ENCODE data around the gene COASY.

COASY gene

DNA sequence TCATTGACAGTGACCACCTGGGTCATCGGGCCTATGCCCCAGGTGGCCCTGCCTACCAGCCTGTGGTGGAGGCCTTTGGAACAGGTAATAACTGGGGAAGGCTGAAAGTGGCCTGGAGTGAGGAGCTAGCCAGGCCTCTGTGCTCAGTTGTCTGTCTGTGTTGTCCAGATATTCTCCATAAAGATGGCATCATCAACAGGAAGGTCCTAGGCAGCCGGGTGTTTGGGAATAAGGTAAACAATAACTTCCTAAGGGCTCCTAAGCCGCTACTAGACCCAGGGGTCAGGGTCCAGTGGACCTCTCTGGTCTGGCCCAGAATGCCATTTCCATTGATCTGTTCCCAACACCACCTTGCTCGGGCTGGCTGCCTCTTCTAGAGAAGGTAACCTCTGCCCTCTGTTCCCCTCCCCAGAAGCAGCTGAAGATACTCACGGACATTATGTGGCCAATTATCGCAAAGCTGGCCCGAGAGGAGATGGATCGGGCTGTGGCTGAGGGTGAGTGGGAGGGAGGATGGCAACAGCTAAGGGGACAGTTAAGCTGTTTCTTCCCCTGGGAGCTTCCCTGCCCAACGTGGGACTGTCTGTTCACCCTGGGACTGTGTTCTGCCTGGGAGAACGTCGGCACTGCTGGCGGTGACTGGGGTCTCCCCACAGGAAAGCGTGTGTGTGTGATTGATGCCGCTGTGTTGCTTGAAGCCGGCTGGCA lies 3.0 kb downstream of the COASY start:
- TF ChIP-seq SIN3A (IDR thresholded peaks at IDR 0.05; ENCODE audit: borderline replicate concordance, insufficient read depth, low read length) (no peak), FOXP2 (optimal IDR thresholded peaks at IDR 0.05; ENCODE audit: borderline replicate concordance, extremely low read depth, extremely low read length, insufficient read depth) (no peak), TAF1 (IDR thresholded peaks at IDR 0.05; ENCODE audit: borderline replicate concordance, insufficient read depth, low read length) (no peak), POLR2AphosphoS5 (IDR thresholded peaks at IDR 0.05; ENCODE audit: low read depth, low read length) (no peak)
- TF ChIP-seq, protein P1, sequence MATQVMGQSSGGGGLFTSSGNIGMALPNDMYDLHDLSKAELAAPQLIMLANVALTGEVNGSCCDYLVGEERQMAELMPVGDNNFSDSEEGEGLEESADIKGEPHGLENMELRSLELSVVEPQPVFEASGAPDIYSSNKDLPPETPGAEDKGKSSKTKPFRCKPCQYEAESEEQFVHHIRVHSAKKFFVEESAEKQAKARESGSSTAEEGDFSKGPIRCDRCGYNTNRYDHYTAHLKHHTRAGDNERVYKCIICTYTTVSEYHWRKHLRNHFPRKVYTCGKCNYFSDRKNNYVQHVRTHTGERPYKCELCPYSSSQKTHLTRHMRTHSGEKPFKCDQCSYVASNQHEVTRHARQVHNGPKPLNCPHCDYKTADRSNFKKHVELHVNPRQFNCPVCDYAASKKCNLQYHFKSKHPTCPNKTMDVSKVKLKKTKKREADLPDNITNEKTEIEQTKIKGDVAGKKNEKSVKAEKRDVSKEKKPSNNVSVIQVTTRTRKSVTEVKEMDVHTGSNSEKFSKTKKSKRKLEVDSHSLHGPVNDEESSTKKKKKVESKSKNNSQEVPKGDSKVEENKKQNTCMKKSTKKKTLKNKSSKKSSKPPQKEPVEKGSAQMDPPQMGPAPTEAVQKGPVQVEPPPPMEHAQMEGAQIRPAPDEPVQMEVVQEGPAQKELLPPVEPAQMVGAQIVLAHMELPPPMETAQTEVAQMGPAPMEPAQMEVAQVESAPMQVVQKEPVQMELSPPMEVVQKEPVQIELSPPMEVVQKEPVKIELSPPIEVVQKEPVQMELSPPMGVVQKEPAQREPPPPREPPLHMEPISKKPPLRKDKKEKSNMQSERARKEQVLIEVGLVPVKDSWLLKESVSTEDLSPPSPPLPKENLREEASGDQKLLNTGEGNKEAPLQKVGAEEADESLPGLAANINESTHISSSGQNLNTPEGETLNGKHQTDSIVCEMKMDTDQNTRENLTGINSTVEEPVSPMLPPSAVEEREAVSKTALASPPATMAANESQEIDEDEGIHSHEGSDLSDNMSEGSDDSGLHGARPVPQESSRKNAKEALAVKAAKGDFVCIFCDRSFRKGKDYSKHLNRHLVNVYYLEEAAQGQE (IDR thresholded peaks at IDR 0.05; ENCODE audit: insufficient read depth in 1 of 2, low read depth in 2 of 2, low read length in 2 of 2), result no peak

DNA sequence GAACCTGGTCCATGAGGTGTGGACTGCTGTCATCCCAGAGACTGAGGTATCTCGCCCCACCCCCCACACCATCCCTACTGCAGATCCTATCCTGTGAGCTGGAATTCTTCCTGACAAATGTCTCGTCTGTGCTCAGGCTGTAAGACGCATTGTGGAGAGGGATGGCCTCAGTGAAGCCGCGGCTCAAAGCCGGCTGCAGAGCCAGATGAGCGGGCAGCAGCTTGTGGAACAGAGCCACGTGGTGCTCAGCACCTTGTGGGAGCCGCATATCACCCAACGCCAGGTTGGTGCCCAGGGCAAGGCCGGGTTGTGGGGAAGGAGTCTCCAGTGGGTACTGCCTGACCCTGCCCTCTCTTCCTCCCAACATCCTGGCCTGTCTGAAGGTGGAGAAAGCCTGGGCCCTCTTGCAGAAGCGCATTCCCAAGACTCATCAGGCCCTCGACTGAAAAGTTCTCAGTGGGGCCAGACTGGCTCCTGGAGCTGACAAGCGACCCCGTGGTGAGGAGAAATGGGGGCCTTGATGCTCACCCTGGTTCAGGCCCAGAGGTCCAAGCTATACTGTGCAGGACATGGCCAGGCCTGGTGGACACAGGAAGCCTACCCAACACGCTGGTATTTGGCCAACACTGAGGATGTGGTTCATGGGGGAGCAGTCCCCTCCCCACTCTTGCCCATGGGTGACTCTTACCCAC lies 3.7 kb downstream of the COASY start:
- TF ChIP-seq FOXP2 (optimal IDR thresholded peaks at IDR 0.05; ENCODE audit: borderline replicate concordance, extremely low read depth, extremely low read length, insufficient read depth) (no peak), TAF1 (IDR thresholded peaks at IDR 0.05; ENCODE audit: borderline replicate concordance, insufficient read depth, low read length) (no peak), SIN3A (IDR thresholded peaks at IDR 0.05; ENCODE audit: borderline replicate concordance, insufficient read depth, low read length) (no peak), POLR2AphosphoS5 (IDR thresholded peaks at IDR 0.05; ENCODE audit: low read depth, low read length) (no peak)
- TF ChIP-seq, protein P1 (IDR thresholded peaks at IDR 0.05; ENCODE audit: insufficient read depth in 1 of 2, low read depth in 2 of 2, low read length in 2 of 2), result no peak

DNA sequence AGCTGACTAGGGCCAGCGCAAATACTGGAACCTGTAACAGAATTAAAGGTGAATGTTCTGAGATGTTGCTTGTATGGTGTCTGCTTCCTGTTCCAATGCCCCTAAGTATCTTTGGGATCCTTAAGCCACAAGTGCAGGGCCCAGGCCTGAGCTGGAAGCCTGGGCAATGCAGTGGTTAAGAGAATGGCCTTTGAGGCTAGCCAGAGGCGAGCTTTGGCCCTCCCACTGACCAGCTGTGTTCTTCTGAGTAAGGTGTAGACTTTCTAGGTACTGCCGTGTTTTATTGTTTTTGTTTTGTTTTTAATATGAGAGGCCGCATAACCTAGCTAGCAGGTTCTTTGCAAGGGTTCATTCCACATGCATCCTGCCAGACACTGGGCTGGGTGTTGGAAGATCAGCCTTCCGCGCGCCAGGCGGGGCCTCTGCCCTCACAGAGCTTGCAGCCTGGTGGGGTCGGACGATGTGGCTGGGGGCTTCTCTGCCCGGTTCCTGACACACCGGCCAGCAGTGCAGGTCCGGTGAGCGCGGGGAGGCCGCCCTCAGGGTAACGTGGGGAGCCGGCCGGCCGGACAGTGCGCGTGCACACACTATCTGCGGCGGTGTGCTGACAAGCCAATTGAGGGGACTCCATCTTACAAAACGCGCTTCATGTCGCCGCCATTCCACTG lies 4.4 kb downstream of the COASY start:
- TF ChIP-seq FOXP2 (optimal IDR thresholded peaks at IDR 0.05; ENCODE audit: borderline replicate concordance, extremely low read depth, extremely low read length, insufficient read depth), result no peak
- no peak for TF ChIP-seq SIN3A (IDR thresholded peaks at IDR 0.05; ENCODE audit: borderline replicate concordance, insufficient read depth, low read length)
- TF ChIP-seq, protein P1 (IDR thresholded peaks at IDR 0.05; ENCODE audit: insufficient read depth in 1 of 2, low read depth in 2 of 2, low read length in 2 of 2), result 0 out of 4 replicates have a peak, but pooled peaks of 1 of the 2 experiments have one; percentile 4
- TF ChIP-seq TAF1 (IDR thresholded peaks at IDR 0.05; ENCODE audit: borderline replicate concordance, insufficient read depth, low read length), result no peak
- TF ChIP-seq POLR2AphosphoS5 (IDR thresholded peaks at IDR 0.05; ENCODE audit: low read depth, low read length), result no peak

DNA sequence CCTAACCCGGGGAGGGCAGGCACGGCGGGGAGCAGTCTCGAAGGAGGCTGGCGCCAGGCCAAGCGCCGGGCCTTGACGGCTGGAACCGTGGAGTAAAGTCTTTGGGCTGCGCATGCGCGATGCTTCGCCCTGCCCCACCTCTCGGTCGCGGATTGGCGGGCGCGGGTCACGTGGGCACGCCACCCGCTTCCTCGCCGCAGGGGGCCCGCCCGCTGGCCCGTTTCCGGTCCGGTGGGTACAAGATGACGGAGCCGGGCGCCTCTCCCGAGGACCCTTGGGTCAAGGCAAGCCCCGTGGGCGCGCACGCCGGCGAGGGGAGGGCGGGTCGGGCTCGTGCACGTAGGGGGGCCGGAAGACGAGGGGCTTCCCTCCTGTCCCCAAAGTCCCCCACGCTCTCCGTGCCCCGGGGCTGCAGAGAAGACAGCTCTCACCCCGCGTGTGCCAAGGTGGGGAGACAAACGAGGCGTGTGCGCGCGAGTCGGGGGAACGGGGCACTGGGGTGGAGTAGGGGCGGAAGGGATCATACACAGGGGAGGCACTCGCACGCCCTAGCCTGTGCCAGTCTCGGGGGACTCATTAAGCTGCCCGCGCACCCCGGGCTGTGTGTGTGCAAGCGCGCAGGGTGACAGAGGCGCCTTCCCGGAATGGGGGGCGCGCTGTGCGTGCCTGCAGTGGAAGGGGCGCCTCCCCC lies 5.1 kb downstream of the COASY start, which contains the start of gene MLX:
MLX (plus strand) TSS at position 218 of the 691 bp plus-strand sequence; CDS start at position 243, 25 bp downstream.
- TF ChIP-seq TAF1 (IDR thresholded peaks at IDR 0.05; ENCODE audit: borderline replicate concordance, insufficient read depth, low read length), result peak; percentile 84; the same call in 1 of the 2 replicates
- TF ChIP-seq SIN3A (IDR thresholded peaks at IDR 0.05; ENCODE audit: borderline replicate concordance, insufficient read depth, low read length), result peak; percentile 74; the same call in 1 of the 2 replicates
- TF ChIP-seq, protein P1 (IDR thresholded peaks at IDR 0.05; ENCODE audit: insufficient read depth in 1 of 2, low read depth in 2 of 2, low read length in 2 of 2), result 0 out of 4 replicates have a peak, but pooled peaks of 1 of the 2 experiments have one; percentile 22
- TF ChIP-seq POLR2AphosphoS5 (IDR thresholded peaks at IDR 0.05; ENCODE audit: low read depth, low read length), result peak; percentile 84
- peak; percentile 79 for TF ChIP-seq FOXP2 (optimal IDR thresholded peaks at IDR 0.05; ENCODE audit: borderline replicate concordance, extremely low read depth, extremely low read length, insufficient read depth)

Measured in PFSK-1 (cell line).